HepG2 (cell line): ENCODE results near the gene RGS19. TPM values are rescaled to one million over a fixed set of nuclear protein-coding genes. Genes with fewer than 3 reads are reported as not detected.

Experiments used
- AHDC1 ChIP-seq: sonication (generic); formaldehyde crosslinking; IDR thresholded peaks from 2 replicates; pipeline ENCODE4 v1.5.1; 2020; ENCODE audit warnings: mild to moderate bottlenecking, missing genetic modification reagents, borderline replicate concordance
- CC2D1A ChIP-seq: sonication (generic); formaldehyde crosslinking; IDR thresholded peaks from 2 replicates; pipeline ENCODE4 v1.8.1; 2023; ENCODE audit warnings: mild to moderate bottlenecking, missing genetic modification reagents
- GATAD1 ChIP-seq: IDR thresholded peaks from 2 replicates; pipeline ENCODE4 v1.6.1; 2016; ENCODE audit warnings: missing genetic modification reagents, missing compliant biosample characterization
- MED8 ChIP-seq: sonication (generic); formaldehyde crosslinking; IDR thresholded peaks from 2 replicates; pipeline ENCODE4 v1.8.1; 2023; ENCODE audit warnings: mild to moderate bottlenecking, missing genetic modification reagents; ENCODE audit not compliant: insufficient replicate concordance
- MIER3 ChIP-seq: IDR thresholded peaks from 2 replicates; pipeline ENCODE4 v1.6.1; 2016; ENCODE audit warnings: missing compliant biosample characterization, borderline replicate concordance
- NR3C1 ChIP-seq: sonication (generic); formaldehyde crosslinking; IDR thresholded peaks from 2 replicates; pipeline ENCODE4 v1.4.0; 2020; ENCODE audit warnings: missing genetic modification reagents
- SIX4 ChIP-seq: sonication (generic); formaldehyde crosslinking; IDR thresholded peaks from 2 replicates; pipeline ENCODE4 v1.4.0; 2020; ENCODE audit warnings: missing genetic modification reagents
- TBX3 ChIP-seq: fragments of 450-650 bp; IDR thresholded peaks from 2 replicates; pipeline ENCODE4 v1.6.1; 2017; ENCODE audit warnings: antibody characterized with exemption, mild to moderate bottlenecking, inconsistent platforms, borderline replicate concordance
- TCF12 ChIP-seq, 2 experiments: fragments of 450-650 bp in 1 of 2; sonication (generic) in 1 of 2; formaldehyde crosslinking in 1 of 2; IDR thresholded peaks; 2 replicates each; pipeline versions ENCODE4 v1.6.1 to v1.8.0; 2017 to 2022; ENCODE audit warnings: antibody characterized with exemption in 1 of 2, mild to moderate bottlenecking in 1 of 2, missing genetic modification reagents in 1 of 2, moderate library complexity in 1 of 2
- ZNF296 ChIP-seq: sonication (generic); formaldehyde crosslinking; conservative IDR thresholded peaks from 2 replicates; pipeline ENCODE4 v1.5.0; 2020; ENCODE audit warnings: mild to moderate bottlenecking, missing genetic modification reagents
- ZNF337 ChIP-seq: sonication (generic); formaldehyde crosslinking; IDR thresholded peaks from 2 replicates; pipeline ENCODE4 v1.5.1; 2020; ENCODE audit warnings: missing genetic modification reagents, low read depth, mild to moderate bottlenecking, borderline replicate concordance
- ZNF407 ChIP-seq: sonication (generic); formaldehyde crosslinking; IDR thresholded peaks from one replicate; pipeline ENCODE4 v1.5.1; 2020; ENCODE audit warnings: mild to moderate bottlenecking, missing genetic modification reagents; ENCODE audit errors: not compliant biosample characterization
- ZSCAN20 ChIP-seq: sonication (generic); formaldehyde crosslinking; IDR thresholded peaks from 2 replicates; pipeline ENCODE4 v1.4.0; 2020; ENCODE audit warnings: missing genetic modification reagents, mild to moderate bottlenecking, borderline replicate concordance
- polyA plus RNA-seq, 8 experiments: library from polyadenylated mRNA; depleted of rRNA in 3 of 8; stranded (reverse) in 7 of 8; unstranded in 1 of 8; fragments of >200 nt; fragmentation: Illumina TruSeq in 4 of 8; extraction: Trizol in 4 of 8; gene quantifications; 2 replicates each; pipeline versions ENCODE4 v1.2.1 to v1.2.3, GENCODE V29; 2011 to 2016; ENCODE audit warnings: low read depth in 4 of 8, missing spikeins in 1 of 8, mixed read lengths in 1 of 8; ENCODE audit not compliant: insufficient read depth in 1 of 8
- total RNA-seq, 5 experiments: library from RNA; depleted of rRNA; stranded (reverse); fragments of >200 nt; fragmentation: Illumina TruSeq; extraction: Trizol; gene quantifications; 2 replicates each; pipeline ENCODE4 v1.2.3, GENCODE V29; 2016; ENCODE audit warnings: low read depth in 1 of 5

Gene RGS19
- total and polyA plus RNA-seq, 2 of the 13 experiments (the other 11 are each of a cell fraction or from before 2014, with no cell fraction given): 10.7 to 11.9 TPM

DNA sequence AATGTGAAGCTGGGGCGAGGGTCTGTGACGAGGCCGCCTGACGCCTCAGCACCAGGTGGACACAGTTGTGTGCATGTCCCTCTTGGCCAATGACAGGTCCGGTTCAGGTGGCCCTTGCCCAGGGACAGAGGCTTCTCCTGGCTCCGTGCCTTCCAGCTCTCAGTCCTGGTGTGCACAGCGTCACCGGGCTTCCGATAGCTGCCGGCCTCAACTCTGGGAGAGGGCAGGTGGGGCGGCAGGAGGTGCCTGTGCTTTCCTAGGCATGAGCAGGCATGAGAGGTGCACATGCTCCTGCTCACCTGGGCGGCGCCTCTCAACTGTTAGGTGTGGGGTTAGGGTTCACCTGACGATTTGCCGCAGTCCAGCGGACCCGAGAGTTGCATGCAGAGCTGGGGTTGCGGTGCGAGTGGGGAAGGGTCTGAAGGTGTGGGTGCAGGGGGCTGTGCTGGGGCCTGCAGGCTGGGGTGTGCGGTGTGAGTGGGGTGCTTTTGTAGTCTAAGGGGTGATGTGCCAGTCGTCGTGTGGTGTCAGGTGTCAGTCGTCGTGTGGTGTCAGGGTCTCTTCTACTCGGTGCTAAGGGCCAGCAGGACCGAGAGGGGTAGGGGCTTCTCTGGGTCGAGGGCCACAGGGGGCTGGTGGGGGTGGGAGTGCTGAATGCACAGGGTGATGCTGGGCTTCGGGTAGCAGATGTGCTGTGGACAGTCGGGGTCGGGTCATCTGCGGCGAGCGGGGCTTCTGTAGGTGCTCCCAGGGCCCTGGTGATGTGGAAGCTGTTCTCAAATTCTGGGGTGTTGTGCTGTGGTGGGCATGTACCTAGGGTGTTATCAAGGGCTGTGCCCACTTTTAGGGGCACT is 26.1 kb downstream of the RGS19 start (continued):
- TF ChIP-seq ZNF296 (CRISPR knock-in tag): no peak
- TF ChIP-seq AHDC1 (CRISPR knock-in tag): no peak
- TF ChIP-seq TCF12 (IDR thresholded peaks at IDR 0.05): no peak
- no peak for TF ChIP-seq TCF12 (CRISPR knock-in tag; IDR thresholded peaks at IDR 0.05)
- TF ChIP-seq GATAD1 (CRISPR knock-in tag): peak; percentile 32; the same call in 1 of the 2 replicates
- TF ChIP-seq CC2D1A (CRISPR knock-in tag): no peak
- TF ChIP-seq ZNF407 (CRISPR knock-in tag): no peak
- TF ChIP-seq TBX3: peak; percentile 39; the same call in 1 of the 2 replicates
- TF ChIP-seq SIX4 (CRISPR knock-in tag): peak; percentile 51; the same call in 1 of the 2 replicates
- TF ChIP-seq NR3C1 (CRISPR knock-in tag): no peak
- TF ChIP-seq ZSCAN20 (CRISPR knock-in tag): no peak
- TF ChIP-seq MED8: no peak
- no peak for TF ChIP-seq ZNF337
- TF ChIP-seq MIER3 (CRISPR knock-in tag): peak; percentile 22; the same call in 1 of the 2 replicates
